ENCODE results near the gene SARS2.

Gene SARS2

DNA sequence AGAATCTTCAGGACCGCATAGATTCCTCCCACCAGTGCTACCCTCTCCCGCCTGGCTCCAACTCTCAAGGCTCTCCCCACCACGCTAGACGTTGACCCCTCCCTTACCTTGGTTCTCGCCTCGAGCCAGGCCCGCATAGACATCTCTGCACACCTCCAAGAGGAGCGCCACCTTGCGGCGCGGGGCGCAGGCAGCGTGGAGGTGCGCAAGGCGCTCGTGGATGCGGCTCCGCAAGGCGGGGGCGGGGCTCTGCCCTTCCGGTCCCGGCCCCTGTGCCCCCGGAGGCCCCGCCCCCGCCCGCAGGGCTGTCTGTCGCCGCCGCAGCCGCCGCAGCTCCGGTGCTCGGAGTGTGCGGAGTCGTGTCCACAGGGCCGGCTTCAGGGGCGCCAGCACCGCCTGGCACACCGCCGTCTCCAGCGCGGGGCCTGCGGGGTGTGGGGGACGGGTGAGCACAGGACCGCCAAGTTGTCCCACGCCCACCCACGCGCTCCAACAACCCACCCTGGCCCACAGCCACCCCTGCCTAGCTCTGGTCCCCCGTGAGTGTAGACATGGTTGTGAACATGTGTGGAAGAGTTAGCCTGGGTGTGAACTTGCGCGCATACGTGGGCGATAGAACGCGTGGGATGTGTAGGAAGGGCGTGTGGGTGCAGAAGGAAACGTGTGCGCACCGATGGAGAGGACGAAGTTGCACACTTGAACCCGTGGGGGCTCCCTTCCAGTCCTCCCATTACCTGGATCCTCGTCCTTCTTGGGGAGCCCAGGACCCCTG lies 60.5 kb downstream of the SARS2 start:
- no peak for DNase-seq (ENCODE audit: low read depth)
- peak overlapping the region; percentile 48 for H3K4me3 ChIP-seq (ENCODE audit: low read length)
- TF ChIP-seq, protein P1, sequence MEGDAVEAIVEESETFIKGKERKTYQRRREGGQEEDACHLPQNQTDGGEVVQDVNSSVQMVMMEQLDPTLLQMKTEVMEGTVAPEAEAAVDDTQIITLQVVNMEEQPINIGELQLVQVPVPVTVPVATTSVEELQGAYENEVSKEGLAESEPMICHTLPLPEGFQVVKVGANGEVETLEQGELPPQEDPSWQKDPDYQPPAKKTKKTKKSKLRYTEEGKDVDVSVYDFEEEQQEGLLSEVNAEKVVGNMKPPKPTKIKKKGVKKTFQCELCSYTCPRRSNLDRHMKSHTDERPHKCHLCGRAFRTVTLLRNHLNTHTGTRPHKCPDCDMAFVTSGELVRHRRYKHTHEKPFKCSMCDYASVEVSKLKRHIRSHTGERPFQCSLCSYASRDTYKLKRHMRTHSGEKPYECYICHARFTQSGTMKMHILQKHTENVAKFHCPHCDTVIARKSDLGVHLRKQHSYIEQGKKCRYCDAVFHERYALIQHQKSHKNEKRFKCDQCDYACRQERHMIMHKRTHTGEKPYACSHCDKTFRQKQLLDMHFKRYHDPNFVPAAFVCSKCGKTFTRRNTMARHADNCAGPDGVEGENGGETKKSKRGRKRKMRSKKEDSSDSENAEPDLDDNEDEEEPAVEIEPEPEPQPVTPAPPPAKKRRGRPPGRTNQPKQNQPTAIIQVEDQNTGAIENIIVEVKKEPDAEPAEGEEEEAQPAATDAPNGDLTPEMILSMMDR (conservative IDR thresholded peaks at IDR 0.05; ENCODE audit: low read depth, low read length) = peak; percentile 82

DNA sequence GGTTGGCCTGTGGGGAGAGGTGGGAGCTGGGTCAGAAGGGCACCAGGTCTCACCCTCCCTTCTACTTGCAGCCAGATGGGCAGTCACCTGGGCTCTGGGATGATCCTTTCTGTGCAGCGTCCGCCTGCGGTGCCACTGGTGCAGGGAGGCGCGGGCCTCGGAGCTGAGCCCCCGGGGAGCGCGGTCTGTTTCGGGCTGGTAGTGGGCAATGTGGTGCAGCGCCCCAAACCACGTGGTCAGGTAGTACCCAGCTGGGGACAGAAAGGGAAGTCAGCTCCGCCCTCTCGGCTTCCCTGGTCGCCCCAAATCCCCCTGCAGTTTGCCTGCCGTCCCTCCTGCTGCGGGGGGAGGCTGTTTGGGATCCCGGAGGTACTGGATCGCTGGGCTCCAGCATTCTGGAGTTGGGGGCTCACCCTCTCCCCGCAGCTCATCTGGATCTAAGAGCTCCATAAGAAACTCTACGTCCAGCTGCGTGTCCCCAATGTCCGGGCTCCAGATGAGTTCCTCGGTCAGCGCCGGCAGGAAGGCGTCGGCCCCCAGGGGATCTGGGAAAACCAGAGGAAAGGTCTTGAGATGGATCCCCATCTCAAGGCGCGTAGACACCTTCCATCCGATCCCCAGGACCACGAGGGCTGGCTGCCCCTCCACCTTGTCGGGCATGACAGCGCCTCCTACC lies 61.3 kb downstream of the SARS2 start:
- H3K4me3 ChIP-seq (ENCODE audit: low read length) = peak overlapping the region; percentile 48
- no peak for DNase-seq (ENCODE audit: low read depth)
- TF ChIP-seq, protein P1 (conservative IDR thresholded peaks at IDR 0.05; ENCODE audit: low read depth, low read length) = no peak

DNA sequence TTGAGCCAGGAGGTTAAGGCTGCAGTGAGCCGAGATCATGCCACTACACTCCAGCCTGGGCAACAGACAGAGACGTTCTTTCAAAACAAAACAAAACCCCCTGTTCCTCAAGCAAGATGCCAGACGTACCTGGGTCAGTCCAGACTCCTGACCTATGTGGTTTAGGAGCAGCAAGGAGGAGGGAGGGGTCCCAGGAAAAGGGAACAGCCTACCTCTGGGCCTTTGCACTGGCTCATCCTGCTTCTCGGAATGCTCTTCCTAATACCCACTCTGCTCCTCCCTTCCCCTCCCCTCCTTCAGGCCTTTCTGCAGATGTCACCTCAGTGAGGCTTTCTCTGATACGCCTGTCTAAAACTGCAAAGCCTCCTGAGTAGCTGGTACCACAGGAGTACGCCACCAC lies 62.0 kb downstream of the SARS2 start:
- H3K4me3 ChIP-seq (ENCODE audit: low read length) = no peak overlapping the region
- TF ChIP-seq, protein P1 (conservative IDR thresholded peaks at IDR 0.05; ENCODE audit: low read depth, low read length) = no peak
- no peak for DNase-seq (ENCODE audit: low read depth)

DNA sequence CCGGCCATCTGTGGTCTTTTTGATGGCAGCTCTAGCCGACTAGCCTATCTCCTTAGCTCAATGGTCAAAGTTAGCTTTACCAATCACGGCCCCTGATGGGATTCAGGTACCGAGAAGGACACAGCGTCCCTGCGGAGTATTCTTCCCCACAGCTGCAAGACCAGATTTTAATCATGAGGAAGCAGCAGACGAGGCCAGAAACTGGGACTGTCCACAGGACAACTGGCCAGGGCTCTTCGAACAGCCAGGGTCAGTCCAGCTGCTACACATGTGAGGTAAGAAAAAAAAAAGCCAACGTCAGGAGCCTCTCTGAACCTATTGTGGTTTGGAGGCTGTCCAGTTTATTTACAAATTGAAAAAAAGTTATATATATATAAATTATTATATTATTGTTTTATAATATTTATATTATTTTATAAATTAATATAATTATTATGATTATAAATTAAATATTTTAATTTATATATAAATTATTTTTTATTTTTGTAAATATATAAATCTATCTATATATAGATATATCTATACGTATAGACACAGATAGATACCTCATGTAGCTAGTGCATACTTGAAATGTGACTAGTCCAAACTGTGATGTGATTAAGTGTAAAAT lies 63.3 kb downstream of the SARS2 start:
- DNase-seq (ENCODE audit: low read depth) = no peak
- TF ChIP-seq, protein P1 (conservative IDR thresholded peaks at IDR 0.05; ENCODE audit: low read depth, low read length) = no peak
- no peak overlapping the region for H3K4me3 ChIP-seq (ENCODE audit: low read length)
